GM23338 (cell line): ENCODE data around the gene ISG15. TPM values are rescaled to one million over a fixed set of nuclear protein-coding genes. Genes with fewer than 3 reads are reported as not detected.

Source experiments
- ATAC-seq: fragments of 200-7000 bp; cut with Tn5 transposase; 3 replicates; pipeline ENCODE4 v1.9.1; 2020
- DNase-seq: peaks from one replicate; pipeline ENCODE4 v3.0.0-alpha.2; 2015; ENCODE audit warnings: low spot score
- H2AFZ ChIP-seq: fragments of 200-600 bp; sonication (generic); 2 replicates; pipeline ENCODE4 v1.8.0; 2016; ENCODE audit warnings: antibody characterized with exemption, mild to moderate bottlenecking, moderate library complexity
- H3F3A ChIP-seq: fragments of 200-600 bp; sonication (generic); replicated peaks from 2 replicates; pipeline ENCODE4 v1.8.0; 2017; ENCODE audit warnings: antibody characterized with exemption, mixed run types, low read depth
- H3K27ac ChIP-seq: fragments of 200-600 bp; sonication (generic); 2 replicates; pipeline ENCODE4 v1.6.1; 2016; ENCODE audit warnings: low read depth
- H3K27me3 ChIP-seq: fragments of 200-600 bp; sonication (generic); 2 replicates; pipeline ENCODE4 v1.8.0; 2016; ENCODE audit warnings: mild to moderate bottlenecking, mixed run types, moderate library complexity; ENCODE audit not compliant: insufficient read depth
- H3K36me3 ChIP-seq: fragments of 200-600 bp; sonication (generic); 2 replicates; pipeline ENCODE4 v1.8.0; 2016; ENCODE audit warnings: mild to moderate bottlenecking; ENCODE audit not compliant: insufficient read depth
- H3K4me1 ChIP-seq: fragments of 200-600 bp; sonication (generic); 2 replicates; pipeline ENCODE4 v1.8.0; 2016; ENCODE audit warnings: mild to moderate bottlenecking, moderate library complexity; ENCODE audit not compliant: insufficient read depth
- H3K4me2 ChIP-seq: fragments of 200-600 bp; sonication (generic); 2 replicates; pipeline ENCODE4 v1.7.1; 2017; ENCODE audit warnings: mixed run types
- H3K4me3 ChIP-seq: fragments of 200-600 bp; sonication (generic); 2 replicates; pipeline ENCODE4 v1.6.1; 2016; ENCODE audit warnings: mixed run types
- H3K79me2 ChIP-seq: fragments of 200-600 bp; sonication (generic); replicated peaks from 2 replicates; pipeline ENCODE4 v1.8.0; 2017; ENCODE audit warnings: mild to moderate bottlenecking; ENCODE audit not compliant: insufficient read depth
- H3K9me2 ChIP-seq: fragments of 200-600 bp; sonication (generic); 2 replicates; pipeline ENCODE4 v1.8.0; 2017; ENCODE audit not compliant: insufficient read depth
- H4K20me1 ChIP-seq: fragments of 200-600 bp; sonication (generic); replicated peaks from 2 replicates; pipeline ENCODE4 v1.8.0; 2017; ENCODE audit warnings: mild to moderate bottlenecking; ENCODE audit not compliant: insufficient read depth
- H3K27ac Mint-ChIP-seq: 2 replicates; pipeline ENCODE4 v1.8.0; 2020; ENCODE audit warnings: inconsistent platforms, mild to moderate bottlenecking, moderate library complexity, mixed read lengths
- H3K27me3 Mint-ChIP-seq: 3 replicates; pipeline ENCODE4 v1.8.0; 2022; ENCODE audit warnings: low read depth, mild to moderate bottlenecking, moderate library complexity, mixed read lengths, inconsistent platforms; ENCODE audit not compliant: insufficient read depth, poor library complexity
- H3K36me3 Mint-ChIP-seq: 3 replicates; pipeline ENCODE4 v1.8.0; 2021; ENCODE audit warnings: low read depth, mild to moderate bottlenecking, inconsistent platforms, moderate library complexity, mixed read lengths
- H3K4me1 Mint-ChIP-seq: 3 replicates; pipeline ENCODE4 v1.8.0; 2020; ENCODE audit warnings: mild to moderate bottlenecking, inconsistent platforms, mixed read lengths
- H3K4me3 Mint-ChIP-seq: 3 replicates; pipeline ENCODE4 v1.8.0; 2021; ENCODE audit warnings: moderate library complexity, mild to moderate bottlenecking, inconsistent platforms, mixed read lengths
- H3K9me3 Mint-ChIP-seq: 3 replicates; pipeline ENCODE4 v1.8.0; 2020; ENCODE audit warnings: moderate library complexity, mild to moderate bottlenecking, inconsistent platforms, mixed read lengths
- CREB1 ChIP-seq: fragments of 250-450 bp; sonication (Bioruptor Pico); IDR thresholded peaks from 2 replicates; pipeline ENCODE4 v1.5.0; 2020; ENCODE audit warnings: low read depth, mild to moderate bottlenecking, moderate library complexity
- CTCF ChIP-seq, 2 experiments: fragments of 200-600 bp in 1 of 2; sonication (generic) in 1 of 2; conservative IDR thresholded peaks; 2 replicates each; pipeline versions ENCODE4 v1.5.1 to v1.6.1; 2016 to 2017; ENCODE audit warnings: antibody characterized with exemption in 2 of 2, low read depth in 2 of 2, mild to moderate bottlenecking in 2 of 2, moderate library complexity in 1 of 2
- ETS1 ChIP-seq: IDR thresholded peaks from 2 replicates; pipeline ENCODE4 v1.6.1; 2016; ENCODE audit warnings: antibody characterized with exemption
- EZH2 ChIP-seq: fragments of 200-600 bp; sonication (generic); IDR thresholded peaks from one replicate; pipeline ENCODE4 v1.8.0; 2017; ENCODE audit warnings: antibody characterized with exemption, mild to moderate bottlenecking, low read depth; ENCODE audit not compliant: unreplicated experiment
- EZH2phosphoT487 ChIP-seq: fragments of 200-600 bp; sonication (generic); IDR thresholded peaks from one replicate; pipeline ENCODE4 v1.8.1; 2018; ENCODE audit warnings: antibody characterized with exemption; ENCODE audit not compliant: unreplicated experiment
- JUNB ChIP-seq: IDR thresholded peaks from one replicate; pipeline ENCODE4 v1.6.1; 2016; ENCODE audit warnings: antibody characterized with exemption; ENCODE audit not compliant: unreplicated experiment
- NANOG ChIP-seq: IDR thresholded peaks from 2 replicates; pipeline ENCODE4 v1.6.1; 2016; ENCODE audit warnings: antibody characterized with exemption, borderline replicate concordance
- POLR2AphosphoS5 ChIP-seq: IDR thresholded peaks from 2 replicates; pipeline ENCODE4 v1.6.1; 2016; ENCODE audit warnings: antibody characterized with exemption, low read depth
- REST ChIP-seq: IDR thresholded peaks from one replicate; pipeline ENCODE4 v1.6.1; 2018; ENCODE audit warnings: antibody characterized with exemption; ENCODE audit not compliant: unreplicated experiment
- STAT1 ChIP-seq: IDR thresholded peaks from one replicate; pipeline ENCODE4 v1.6.1; 2016; ENCODE audit warnings: antibody characterized with exemption; ENCODE audit not compliant: unreplicated experiment
- ZNF114 ChIP-seq: fragments of 250-450 bp; sonication (Bioruptor Pico); IDR thresholded peaks from 2 replicates; pipeline ENCODE4 v1.5.0; 2020; ENCODE audit warnings: mild to moderate bottlenecking, moderate library complexity
- ZNF331 ChIP-seq: fragments of 250-450 bp; sonication (Bioruptor Pico); IDR thresholded peaks from 2 replicates; pipeline ENCODE4 v1.5.0; 2020; ENCODE audit warnings: low read depth, mild to moderate bottlenecking, moderate library complexity
- ZNF462 ChIP-seq: fragments of 250-450 bp; sonication (Bioruptor Pico); IDR thresholded peaks from 2 replicates; pipeline ENCODE4 v1.5.0; 2020; ENCODE audit warnings: mild to moderate bottlenecking, moderate library complexity
- polyA plus RNA-seq: library from polyadenylated mRNA; unstranded; fragments of >200 nt; fragmentation: Nextera tagmentation; extraction: Ambion mirVana; gene quantifications from 2 replicates; pipeline ENCODE4 v1.2.1, GENCODE V29; 2016
- total RNA-seq: library from RNA; depleted of rRNA; stranded (reverse); fragments of >200 nt; shearing (Covaris generic); gene quantifications from 2 replicates; pipeline ENCODE4 v1.2.3, GENCODE V29; 2014

The ISG15 gene
- total and polyA plus RNA-seq, 2 experiments from 2014 or later: 52.9 to 101 TPM

- peaks cover 22% of the 10 kb centered on the region; the same call in 2 of the 3 replicates for H3K4me1 Mint-ChIP-seq
Measured at GRCh38 chr1:1011396-1011949, 1.8 kb upstream of the ISG15 start.

More at GRCh38 chr1:1011396-1011949, 1.8 kb upstream of the ISG15 start:
- peaks cover 3% of the 10 kb centered on the region; the same call in 1 of the 3 replicates for H3K9me3 Mint-ChIP-seq
- no peak overlapping the region for H3K4me3 Mint-ChIP-seq
- peaks cover 20% of the 10 kb centered on the region for H3K4me1 ChIP-seq
- no peak overlapping the region for H3K4me3 ChIP-seq
- no peak for DNase-seq
- no peak overlapping the region for H3K27ac Mint-ChIP-seq
- peaks cover 29% of the 10 kb centered on the region; the same call in 1 of the 2 replicates for H3K27me3 ChIP-seq
- TF ChIP-seq ETS1 (no peak), NANOG (no peak), EZH2 (no peak), CREB1 (CRISPR knock-in tag) (no peak), POLR2AphosphoS5 (no peak), STAT1 (no peak), ZNF114 (CRISPR knock-in tag) (no peak), ZNF331 (CRISPR knock-in tag) (no peak), ZNF462 (CRISPR knock-in tag) (no peak), JUNB (no peak), EZH2phosphoT487 (no peak), REST (no peak), CTCF (conservative IDR thresholded peaks at IDR 0.05; ENCODE audit: low read depth in 2 of 2) (no peak)
- no peaks in the 10 kb centered on the region for H3K36me3 ChIP-seq
- H3K36me3 Mint-ChIP-seq: no peaks in the 10 kb centered on the region
- no peak for ATAC-seq
- H2AFZ ChIP-seq: no peak overlapping the region
- peaks cover 33% of the 10 kb centered on the region for H3K27me3 Mint-ChIP-seq
- H3K79me2 ChIP-seq: no peaks in the 10 kb centered on the region
- no peaks in the 10 kb centered on the region; the same call in 1 of the 2 replicates for H4K20me1 ChIP-seq
- no peak overlapping the region for H3K4me2 ChIP-seq
- H3K27ac ChIP-seq: no peak overlapping the region
- H3K9me2 ChIP-seq: no peaks in the 10 kb centered on the region
- peaks cover 6% of the 10 kb centered on the region for H3F3A ChIP-seq
